GM12864 (cell line): ENCODE data around the gene GRPEL2.

Source experiments
- DNase-seq: peaks from one replicate; pipeline ENCODE4 v3.0.0-alpha.2; 2011; ENCODE audit warnings: low read depth
- H3K4me3 ChIP-seq: 2 replicates; pipeline ENCODE4 v1.5.1; 2011; ENCODE audit warnings: mild to moderate bottlenecking, low read depth, low read length, control low read depth
- TF ChIP-seq, protein P1 (sequence below): IDR thresholded peaks from 2 replicates; pipeline ENCODE4 v1.5.1; 2011; ENCODE audit warnings: low read depth, mild to moderate bottlenecking, moderate library complexity, low read length, control low read depth, inconsistent platforms; ENCODE audit errors: missing control alignments

GRPEL2 gene

DNA sequence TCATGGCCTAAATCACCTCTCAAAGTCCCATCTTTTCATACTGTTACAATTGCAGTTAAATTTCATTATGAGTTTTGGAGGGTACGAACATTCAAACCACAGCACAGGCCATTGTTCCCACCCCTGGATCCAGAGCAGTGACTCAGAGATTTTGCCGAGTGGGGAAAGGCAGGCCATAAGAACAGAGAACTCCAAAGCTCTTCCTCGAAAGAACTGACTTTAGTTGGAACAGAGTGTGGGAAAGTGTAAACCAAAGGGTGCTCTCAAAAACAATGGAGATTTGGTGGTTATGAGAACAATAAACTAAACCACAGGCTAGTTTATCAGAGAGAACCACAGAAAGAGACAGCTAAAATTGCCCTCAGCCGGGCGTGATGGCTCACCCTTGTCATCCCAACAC lies 19.4 kb upstream of the GRPEL2 start:
- DNase-seq = no peak
- TF ChIP-seq, protein P1, sequence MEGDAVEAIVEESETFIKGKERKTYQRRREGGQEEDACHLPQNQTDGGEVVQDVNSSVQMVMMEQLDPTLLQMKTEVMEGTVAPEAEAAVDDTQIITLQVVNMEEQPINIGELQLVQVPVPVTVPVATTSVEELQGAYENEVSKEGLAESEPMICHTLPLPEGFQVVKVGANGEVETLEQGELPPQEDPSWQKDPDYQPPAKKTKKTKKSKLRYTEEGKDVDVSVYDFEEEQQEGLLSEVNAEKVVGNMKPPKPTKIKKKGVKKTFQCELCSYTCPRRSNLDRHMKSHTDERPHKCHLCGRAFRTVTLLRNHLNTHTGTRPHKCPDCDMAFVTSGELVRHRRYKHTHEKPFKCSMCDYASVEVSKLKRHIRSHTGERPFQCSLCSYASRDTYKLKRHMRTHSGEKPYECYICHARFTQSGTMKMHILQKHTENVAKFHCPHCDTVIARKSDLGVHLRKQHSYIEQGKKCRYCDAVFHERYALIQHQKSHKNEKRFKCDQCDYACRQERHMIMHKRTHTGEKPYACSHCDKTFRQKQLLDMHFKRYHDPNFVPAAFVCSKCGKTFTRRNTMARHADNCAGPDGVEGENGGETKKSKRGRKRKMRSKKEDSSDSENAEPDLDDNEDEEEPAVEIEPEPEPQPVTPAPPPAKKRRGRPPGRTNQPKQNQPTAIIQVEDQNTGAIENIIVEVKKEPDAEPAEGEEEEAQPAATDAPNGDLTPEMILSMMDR = no peak
- no peak overlapping the region for H3K4me3 ChIP-seq

DNA sequence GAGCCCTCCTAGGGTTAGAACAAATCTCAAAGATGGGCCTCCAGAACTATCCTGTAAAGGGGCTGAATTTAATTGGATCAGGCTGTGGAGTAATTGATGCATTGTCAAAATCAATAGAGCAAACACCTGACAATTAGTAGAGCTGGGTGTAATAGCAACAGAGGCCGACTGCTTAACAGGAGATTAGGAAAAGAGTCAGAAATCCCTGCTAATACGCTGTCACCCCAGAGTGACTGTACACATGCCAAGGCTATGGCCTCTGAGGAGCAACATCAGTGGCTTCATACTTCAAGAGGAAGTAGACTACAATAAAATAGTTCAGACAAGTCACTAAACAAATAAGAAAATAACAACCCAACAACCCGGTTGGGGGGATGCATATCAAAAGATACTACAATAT lies 18.7 kb upstream of the GRPEL2 start:
- TF ChIP-seq, protein P1 = no peak
- H3K4me3 ChIP-seq = no peak overlapping the region

DNA sequence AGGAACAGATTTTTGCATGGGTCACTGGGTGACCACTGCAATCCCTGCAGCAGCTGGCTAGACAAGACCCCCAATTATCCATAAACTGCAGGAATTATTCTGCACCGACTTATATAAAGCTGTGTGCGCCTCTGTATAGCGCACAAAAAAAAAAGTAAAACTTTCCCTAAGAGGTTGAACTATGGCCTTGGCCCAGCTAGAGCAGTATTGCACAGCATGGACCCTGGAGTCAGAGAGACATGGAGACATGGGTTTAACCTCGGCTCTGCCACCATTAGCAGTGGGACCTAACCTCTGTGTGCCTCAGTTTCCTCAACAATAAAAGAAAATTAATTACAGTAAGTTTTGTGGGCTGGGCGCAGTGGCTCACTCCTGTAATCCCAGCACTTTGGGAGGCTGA lies 17.1 kb upstream of the GRPEL2 start:
- no peak overlapping the region for H3K4me3 ChIP-seq
- DNase-seq = no peak
- TF ChIP-seq, protein P1 = no peak

More for the DNA sequence above, 18.7 kb upstream of the GRPEL2 start:
- DNase-seq = no peak

DNA sequence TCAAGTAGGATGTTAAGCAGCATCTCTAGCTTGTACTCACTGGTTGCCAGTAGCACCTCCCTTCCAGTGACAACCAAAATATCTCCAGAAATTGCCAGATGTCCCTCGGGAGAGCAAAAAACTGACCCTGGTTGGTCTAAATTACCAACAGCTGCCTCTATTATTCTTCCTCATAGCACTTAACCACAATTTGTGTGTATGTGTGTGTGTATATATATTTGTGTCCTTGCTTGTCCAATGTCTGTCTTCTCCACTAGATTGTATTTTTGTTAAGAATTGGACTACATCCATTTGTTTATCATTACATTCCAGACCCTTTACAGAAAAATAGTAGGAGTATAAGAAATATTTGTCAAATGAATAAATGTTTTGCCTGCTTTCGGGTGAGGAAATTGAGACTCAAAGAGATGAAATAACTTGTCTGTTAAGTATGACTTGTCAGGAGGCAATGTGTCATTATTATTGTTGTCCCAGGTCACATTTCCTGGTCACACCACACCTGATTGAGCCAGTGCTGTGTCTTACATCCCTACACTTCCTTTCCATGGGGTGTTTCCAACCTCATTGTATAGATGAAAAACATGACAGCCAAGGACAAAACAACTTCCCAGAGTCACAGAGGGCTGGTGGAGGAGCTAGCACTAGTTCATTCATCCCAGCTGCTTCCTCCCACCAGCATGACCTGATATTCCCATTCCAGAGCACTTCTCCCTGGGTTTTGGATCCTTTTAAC lies 11.4 kb upstream of the GRPEL2 start:
- TF ChIP-seq, protein P1 = no peak
- DNase-seq = no peak

DNA sequence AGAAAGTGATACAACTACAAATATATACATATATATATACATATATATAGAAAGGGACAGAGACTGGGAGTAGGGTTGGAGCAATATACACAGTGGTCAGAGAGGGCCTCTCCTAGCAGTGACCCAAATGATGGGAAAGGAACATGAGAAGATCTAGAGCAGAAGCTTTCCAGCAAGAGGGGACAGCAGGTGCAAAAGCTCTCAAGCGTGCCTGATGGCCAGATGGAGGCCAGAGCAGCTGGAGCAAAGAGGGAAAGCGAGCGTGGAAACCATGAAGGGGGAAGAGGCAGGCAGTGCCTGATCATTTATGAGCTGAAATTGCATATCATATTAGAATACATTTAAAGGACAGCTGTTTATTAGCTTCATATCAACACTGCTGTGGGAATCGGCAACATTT lies 7.6 kb upstream of the GRPEL2 start:
- TF ChIP-seq, protein P1 = no peak
- DNase-seq = no peak

More for the DNA sequence above, 11.4 kb upstream of the GRPEL2 start:
- no peak overlapping the region for H3K4me3 ChIP-seq

DNA sequence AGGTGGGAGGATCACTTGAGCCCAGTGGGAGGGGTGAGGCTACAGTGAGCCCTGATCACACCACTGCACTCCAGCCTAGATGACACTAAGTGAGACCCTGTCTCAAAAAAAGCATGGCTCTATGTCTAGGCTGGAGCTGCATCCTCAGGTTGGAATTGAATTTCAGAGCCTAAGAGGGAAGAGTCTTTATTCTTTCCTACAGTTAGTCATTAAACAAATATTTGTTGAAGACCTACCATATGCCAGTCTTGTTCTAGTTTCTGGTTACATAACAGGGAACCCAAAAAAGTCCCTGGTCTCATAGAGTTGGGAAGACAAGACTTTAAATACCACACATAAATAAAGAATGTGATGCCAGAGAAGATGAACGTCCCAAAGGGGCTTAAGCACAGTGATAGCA lies 6.9 kb upstream of the GRPEL2 start:
- TF ChIP-seq, protein P1 = no peak
- DNase-seq = no peak
- H3K4me3 ChIP-seq = no peak overlapping the region

More for the DNA sequence above, 7.6 kb upstream of the GRPEL2 start:
- H3K4me3 ChIP-seq = no peak overlapping the region

DNA sequence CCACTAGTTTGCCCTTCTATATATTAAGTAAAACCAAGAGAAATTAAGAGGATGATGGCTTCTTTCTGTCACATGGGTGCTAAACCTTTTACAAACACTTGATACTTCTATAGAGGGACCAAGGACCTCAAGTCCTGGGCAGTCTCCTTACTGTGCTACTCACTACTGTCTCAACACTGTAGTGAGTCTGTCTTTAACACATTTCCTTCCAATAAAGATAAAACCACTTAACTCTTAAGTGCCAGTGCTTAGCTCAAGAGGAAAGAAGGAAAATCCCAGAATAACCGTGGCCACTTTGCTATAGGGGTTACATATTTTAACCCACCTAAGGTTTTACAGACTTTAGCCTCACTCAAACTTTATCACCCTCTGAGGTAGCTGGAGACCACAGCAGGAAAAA lies 4.4 kb upstream of the GRPEL2 start:
- TF ChIP-seq, protein P1 = no peak
- no peak for DNase-seq
- no peak overlapping the region for H3K4me3 ChIP-seq
